HG02973 (cell line): ENCODE results near the gene AFAP1.

Experiments used
- ATAC-seq: cut with Tn5 transposase; IDR thresholded peaks from one replicate; pipeline ENCODE4 v1.9.1; 2021; ENCODE audit warnings: moderate library complexity; ENCODE audit not compliant: unreplicated experiment

The AFAP1 gene

DNA sequence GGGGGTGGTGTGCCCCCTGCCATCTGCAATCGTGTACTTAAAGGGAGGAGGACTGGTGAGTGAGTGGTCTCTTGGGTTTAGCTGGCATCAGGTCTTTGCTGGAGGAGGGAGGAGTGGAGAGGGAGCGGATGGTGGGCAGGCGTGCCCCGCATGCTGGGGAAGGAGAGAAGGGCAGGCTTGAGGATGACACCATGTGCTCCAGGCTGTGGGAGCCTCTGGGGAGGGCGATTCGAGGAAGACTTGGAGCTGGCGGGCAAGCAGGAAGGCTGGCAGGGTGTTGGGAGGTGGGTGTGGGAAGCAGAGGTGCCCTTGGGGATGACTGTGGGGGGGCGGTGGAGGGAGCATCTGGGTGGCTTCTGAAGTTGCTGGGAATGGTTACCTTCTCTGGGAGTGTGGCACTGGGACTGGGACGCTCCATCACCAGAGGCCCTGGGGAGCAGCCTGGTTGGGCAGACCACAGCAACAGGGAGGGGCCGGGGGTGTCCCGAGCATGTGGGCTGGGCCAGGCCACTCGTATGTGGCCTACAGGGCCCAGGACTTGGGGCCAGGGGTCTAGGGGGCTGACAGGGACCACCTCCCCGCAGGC, 30.8 kb upstream of the AFAP1 start:
- ATAC-seq = no peak

DNA sequence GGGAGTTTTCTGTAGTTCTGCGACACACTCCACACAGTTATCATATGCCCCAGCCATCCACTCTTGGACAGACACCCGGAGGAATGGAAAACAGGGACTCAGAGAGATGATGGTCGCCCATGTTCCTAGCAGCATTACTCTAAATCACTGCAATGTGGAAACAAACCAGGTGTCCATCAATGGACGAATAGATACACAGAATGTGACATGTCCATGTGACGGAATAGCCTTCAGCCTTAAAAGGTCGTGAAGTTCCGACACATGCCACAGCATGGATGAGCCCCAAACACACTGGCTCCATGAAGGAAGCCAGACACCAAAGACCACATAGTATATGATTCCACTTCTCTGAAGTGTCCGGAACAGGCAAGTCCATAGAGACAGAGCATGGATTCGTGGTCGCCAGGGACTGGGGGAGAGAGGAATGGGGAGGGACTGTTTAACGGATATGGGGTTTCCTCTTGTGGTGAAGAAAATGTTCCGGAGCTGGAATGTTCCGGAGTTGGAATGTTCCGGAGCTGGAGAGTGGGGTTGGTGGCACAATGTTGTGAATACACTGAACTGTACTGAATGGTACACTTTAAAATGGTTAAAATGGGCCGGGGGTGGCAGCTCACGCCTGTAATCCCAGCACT, 28.7 kb upstream of the AFAP1 start:
- no peak for ATAC-seq

- ATAC-seq = no peak
These were observed 28.0 kb upstream of the AFAP1 start for GRCh38 chr4:7967501-7968261.

DNA sequence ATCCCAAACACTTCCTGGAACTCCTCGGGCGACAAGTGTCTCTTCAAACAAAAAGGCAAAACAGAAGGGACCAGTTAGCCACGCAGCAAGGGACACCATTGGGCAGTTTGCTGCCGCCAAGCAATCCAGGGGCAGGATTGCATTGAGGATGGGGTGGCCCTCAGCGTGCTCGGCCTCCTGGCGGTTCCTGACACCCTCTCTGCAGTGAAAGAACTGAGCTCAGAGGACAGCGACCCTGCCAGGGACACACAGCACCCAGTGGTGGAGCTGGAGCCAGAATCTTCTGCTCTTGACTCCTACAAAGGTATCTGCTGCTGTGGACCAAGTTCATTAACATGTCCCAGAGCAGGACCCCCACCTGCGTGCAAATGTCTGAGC, 27.4 kb upstream of the AFAP1 start:
- no peak for ATAC-seq

DNA sequence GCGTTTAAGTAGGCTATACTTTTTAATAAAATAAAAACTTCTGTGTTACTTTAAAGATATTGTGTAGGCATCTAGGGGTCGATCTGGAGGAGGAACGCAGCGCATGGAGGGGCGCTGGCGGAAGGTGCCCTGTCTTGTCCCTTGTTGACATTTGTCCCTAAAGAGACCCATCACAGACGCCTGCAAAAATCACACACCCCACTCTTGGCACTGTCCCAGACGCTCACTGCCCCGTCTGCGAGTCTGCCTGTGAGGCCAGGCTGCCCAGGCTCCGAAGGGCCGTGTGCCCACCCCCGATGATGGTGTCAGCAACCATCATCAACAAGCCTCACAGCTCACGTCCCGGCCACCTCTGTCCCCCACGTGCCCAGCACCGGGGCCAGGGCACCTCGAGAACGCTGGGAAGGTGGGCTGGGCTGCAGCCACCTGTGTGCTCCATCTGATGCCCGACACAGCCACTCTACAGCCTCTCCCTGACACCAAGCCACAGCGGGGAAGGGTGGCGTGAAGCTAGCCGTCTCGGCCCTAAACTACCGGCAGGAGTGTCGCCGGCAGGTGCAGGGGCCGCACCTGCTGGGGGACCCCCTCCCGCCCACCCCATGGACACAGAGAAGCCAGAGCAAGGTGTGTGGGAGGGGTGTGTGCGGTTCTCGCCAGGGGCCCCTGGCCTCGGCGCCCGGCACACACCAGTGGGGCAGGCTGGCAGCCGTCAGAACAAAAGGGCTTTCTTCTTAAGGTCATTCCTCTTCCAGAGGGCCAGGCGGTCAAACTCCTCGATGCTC, 26.8 kb upstream of the AFAP1 start:
- no peak for ATAC-seq

- ATAC-seq = no peak
These were observed 25.4 kb upstream of the AFAP1 start for GRCh38 chr4:7964890-7965662.

GRCh38 chr4:7964459-7964858, 24.8 kb upstream of the AFAP1 start:
- no peak for ATAC-seq

DNA sequence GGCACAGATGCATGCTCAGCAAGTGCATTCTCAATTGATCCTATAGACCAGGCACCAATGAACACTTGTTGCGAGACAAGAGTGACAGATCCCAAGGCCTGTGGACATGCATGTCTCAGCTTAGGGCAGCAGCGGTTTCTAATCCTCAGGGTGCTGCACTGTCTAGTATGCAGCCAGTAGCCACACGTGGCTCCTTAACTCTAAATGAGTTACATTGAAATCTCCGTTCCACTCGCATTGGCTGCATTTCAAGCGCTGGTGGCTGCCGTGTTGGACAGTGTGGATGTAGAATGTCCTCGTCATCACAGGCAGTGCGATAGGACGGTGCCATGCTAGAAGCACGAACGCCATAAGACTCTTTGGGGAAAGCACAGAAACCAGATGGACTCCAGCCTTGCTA, 24.0 kb upstream of the AFAP1 start:
- no peak for ATAC-seq

GRCh38 chr4:7962609-7963508, 23.2 kb upstream of the AFAP1 start:
- ATAC-seq = no peak

DNA sequence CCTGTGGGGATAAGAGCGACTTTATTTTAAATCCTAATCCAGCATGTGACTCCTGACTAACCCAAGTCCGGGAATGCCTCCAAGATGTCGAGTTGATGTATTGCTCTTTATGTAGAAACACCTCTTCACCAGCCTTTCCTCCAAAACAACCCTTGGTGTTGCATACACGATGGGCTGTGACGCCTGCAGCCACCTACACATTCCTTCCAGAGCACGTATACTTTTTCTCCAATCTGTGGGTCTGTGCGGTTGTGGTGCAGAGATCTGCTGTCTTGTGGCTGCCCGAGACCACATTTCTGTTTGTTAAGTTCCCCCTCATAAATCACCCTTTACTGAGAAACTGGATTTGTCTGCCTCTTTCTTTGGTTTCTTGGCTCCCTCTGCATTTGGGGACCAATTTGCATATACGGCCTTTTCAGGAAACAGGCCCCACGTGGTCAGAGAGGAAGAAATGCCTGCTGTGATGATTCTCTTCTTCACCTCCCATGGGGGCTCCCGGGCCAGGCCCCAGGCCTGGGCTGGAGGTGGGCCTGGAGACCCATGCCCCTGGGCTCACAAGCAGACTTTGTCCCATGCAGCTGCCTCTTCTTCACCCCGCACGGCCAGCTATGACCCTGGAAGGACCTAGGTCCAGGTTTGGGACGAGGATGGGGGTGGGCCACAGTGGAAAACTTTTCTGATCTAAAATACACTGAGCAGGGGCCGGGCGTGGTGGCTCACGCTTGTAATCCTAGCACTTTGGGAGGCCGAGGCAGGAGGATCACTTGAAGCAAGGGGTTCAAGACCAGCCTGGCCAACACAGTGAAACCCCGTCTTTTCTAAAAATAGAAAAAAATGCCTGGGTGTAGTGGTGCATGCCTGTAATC, 21.4 kb upstream of the AFAP1 start:
- peak; percentile 63 for ATAC-seq

DNA sequence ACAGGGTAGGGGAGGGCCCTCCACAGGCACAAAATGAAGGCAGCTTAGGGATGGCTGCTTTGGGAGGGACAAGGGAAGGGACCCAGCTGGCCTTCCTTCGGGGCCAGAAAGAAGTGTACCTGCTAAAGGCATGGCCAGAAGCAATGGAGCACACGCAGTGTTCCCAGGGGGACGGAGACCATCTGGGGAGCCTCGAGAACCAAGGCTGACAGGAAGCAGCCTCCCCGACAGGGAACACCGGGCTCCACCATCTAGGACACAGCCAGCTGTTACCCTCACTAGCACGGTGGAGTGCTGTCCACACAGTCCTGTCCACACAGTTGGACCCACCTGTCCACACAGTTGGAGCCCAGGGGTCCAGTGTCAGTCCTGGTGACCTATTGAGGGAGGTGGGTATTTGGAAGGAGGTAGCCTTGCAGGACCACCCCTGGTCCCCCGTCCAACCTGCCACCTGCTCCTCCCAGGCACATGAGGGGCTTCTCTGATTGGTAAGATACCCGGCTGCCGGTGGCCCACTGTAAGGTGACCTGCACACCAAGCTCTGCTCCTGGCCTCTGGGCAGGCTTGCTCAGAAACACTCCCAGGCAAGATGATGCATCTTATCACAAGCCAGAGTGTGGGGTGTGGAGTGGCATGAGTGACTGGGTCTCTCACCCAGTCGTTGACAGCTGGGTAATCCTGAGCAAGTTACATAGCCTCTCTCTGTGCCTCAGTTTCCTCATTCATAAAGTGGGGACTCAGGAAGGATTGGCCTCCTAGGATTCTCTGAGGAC, 20.5 kb upstream of the AFAP1 start:
- ATAC-seq = no peak

- ATAC-seq = no peak
These were observed 19.4 kb upstream of the AFAP1 start for GRCh38 chr4:7959078-7959477.

DNA sequence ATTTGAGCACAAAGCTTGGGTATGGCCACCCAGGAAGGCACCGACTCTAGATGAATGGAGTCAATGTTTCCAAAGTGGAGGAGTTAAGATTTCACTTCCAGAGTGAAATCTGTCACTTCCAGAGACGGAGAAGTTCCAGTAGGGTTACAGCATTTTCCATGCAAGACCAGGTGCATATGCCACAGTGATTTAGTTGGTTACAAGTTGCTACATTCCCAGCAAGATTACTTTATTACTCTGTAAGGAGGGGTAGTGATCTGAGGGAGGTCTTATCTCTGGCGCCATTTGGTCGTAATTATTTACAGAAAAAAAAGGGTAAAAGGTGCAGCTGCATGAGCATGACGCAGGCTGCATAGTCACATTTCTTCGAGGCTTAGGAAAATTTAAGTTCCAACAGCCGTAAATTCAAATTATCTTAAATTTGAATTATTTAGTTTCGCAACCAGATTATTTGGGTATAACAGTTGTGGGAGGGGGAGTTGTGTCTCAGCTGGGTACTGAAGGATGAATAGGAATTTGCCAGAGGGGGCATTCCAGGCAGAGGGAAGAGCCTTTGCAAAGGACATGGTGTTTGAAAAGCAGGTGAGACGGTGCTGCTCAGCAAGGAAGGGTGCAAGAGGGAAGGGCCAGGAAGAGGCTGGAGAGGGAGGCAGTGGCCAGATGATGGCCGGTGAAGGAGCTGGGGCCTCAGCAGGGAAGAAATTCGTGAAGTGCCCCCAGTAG, 17.4 kb upstream of the AFAP1 start:
- ATAC-seq = no peak

- no peak for ATAC-seq
These were observed 16.7 kb upstream of the AFAP1 start for GRCh38 chr4:7956270-7956808.

DNA sequence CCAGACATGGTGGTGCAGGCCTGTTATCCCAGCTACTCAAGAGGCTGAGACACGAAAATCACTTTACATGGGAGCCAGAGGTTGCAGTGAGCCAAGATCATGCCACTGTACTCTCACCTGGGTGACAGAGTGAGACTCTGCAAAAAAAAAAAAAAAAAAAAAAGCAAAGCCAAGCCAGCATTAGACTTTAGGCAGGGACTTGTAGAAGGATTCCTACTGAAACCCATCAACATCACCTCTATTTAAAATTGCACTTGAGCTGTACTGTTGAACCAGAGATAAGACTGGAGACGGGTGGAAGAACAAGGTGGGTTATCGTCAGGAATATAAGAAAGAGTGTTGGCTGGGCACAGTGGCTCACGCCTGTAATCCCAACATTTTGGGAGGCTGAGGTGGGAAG, 15.7 kb upstream of the AFAP1 start:
- no peak for ATAC-seq

DNA sequence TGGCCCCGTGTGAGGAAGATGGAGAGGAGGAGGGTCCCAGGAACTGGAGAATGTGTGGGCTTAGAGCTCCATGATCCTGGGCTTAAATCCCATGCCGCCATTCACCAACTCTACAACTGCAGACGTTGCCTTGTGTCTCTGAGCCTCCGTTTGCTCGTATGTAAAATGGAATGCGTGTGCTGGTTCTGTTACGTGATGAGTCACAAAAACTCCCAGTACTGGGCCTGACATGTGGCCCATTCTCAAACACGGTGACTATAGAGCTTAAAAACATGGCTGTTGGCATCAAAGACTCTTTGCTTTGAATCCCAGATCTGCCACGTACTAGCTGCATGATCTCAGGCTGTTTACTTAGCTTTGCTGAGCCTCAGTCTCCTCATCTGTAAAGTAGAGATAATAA, 13.0 kb upstream of the AFAP1 start:
- no peak for ATAC-seq
